Measurements from ENCODE around the gene DSG3. TPM values are rescaled to one million over a fixed set of nuclear protein-coding genes. Genes with fewer than 3 reads are reported as not detected.

DSG3 gene
- total RNA-seq, 4 donors from 2014 or later = under 0.01 TPM; not detected in 3

DNA sequence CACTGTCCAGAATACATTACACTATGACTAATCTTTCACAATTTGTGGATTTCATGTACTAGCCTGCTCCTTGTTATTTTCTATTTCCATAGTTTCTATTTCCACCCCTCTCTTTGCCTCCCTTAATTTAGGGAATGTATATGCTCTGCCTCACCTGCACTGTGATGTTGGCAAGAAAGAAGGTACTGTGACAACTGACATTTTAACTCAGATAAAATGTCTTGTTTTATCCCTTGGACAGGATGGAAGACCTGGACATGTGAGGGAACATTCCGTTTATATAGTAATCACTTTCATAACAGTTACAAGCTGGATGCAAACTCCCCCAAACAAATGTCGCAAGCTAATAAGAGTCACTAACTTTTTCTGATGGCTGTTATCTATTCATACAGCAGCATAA lies 21.5 kb upstream of the DSG3 start:
- Histone ChIP-seq H3K27ac (no peak overlapping the region), H3K4me1 (peaks cover 0 to 5% (median 2%) of the 10 kb centered on the region in 4 donors), H3K36me3 (no peaks in the 10 kb centered on the region), H3K27me3 (no peaks in the 10 kb centered on the region), H3K9me3 (no peaks in the 10 kb centered on the region), H3K4me3 (no peak overlapping the region)
- in situ Hi-C loops (cut with MboI; ENCODE audit: low pct_ligation_motif_present in 1 of 4, low pct_unique_long_range_greater_than_20kb in 1 of 4, low sequenced_read_pairs in 3 of 4) = no loop called here
- WGBS, 2 donors (ENCODE audit: low coverage in 1 of 2) = 75 to 84% methylated on average over 2 of the region's 2 CpGs
- intact Hi-C loops (cut with DNase I; ENCODE audit: low total_unique reads) = no loop called here
- TF ChIP-seq EP300 (IDR thresholded peaks at IDR 0.05; ENCODE audit: low read depth) (no peak), POLR2A (IDR thresholded peaks at IDR 0.05) (no peak), POLR2AphosphoS5 (IDR thresholded peaks at IDR 0.05) (no peak)
- TF ChIP-seq, protein P1, sequence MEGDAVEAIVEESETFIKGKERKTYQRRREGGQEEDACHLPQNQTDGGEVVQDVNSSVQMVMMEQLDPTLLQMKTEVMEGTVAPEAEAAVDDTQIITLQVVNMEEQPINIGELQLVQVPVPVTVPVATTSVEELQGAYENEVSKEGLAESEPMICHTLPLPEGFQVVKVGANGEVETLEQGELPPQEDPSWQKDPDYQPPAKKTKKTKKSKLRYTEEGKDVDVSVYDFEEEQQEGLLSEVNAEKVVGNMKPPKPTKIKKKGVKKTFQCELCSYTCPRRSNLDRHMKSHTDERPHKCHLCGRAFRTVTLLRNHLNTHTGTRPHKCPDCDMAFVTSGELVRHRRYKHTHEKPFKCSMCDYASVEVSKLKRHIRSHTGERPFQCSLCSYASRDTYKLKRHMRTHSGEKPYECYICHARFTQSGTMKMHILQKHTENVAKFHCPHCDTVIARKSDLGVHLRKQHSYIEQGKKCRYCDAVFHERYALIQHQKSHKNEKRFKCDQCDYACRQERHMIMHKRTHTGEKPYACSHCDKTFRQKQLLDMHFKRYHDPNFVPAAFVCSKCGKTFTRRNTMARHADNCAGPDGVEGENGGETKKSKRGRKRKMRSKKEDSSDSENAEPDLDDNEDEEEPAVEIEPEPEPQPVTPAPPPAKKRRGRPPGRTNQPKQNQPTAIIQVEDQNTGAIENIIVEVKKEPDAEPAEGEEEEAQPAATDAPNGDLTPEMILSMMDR (IDR thresholded peaks at IDR 0.05) = no peak
- DNase-seq = no peak

DNA sequence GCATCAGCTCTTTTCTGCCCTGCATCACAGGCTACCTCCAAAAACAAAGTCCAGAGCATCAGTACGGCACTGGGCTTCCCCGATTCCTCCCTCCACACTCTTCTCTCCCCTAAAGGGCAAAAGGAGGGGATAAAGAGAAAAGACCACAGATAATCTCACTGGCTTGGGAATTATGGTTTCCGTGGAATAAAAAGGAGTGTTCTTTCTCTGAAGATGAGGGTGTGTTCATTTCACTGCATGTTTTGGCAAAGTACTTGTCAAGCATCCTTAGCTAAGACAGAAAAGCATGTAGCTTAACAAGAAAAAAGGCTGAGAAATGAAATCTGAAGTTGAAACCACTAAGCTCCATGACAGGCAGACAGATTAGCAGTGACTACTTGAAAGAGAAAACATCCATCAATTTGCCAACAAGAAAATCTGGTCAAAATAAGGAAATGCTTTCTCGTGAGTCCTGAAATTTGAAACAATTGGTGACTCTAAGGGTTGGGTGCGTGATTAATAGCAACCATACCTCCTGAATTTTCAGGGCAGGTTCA lies 20.6 kb upstream of the DSG3 start:
- no peak for TF ChIP-seq POLR2AphosphoS5 (IDR thresholded peaks at IDR 0.05)
- TF ChIP-seq EP300 (IDR thresholded peaks at IDR 0.05; ENCODE audit: low read depth) = no peak
- TF ChIP-seq POLR2A (IDR thresholded peaks at IDR 0.05) = no peak
- H3K27me3 ChIP-seq = no peaks in the 10 kb centered on the region
- H3K36me3 ChIP-seq = no peaks in the 10 kb centered on the region
- H3K4me1 ChIP-seq = peaks cover 0 to 5% (median 2%) of the 10 kb centered on the region in 4 donors
- DNase-seq = no peak
- intact Hi-C loops (cut with DNase I; ENCODE audit: low total_unique reads) (no loop called here), in situ Hi-C loops (cut with MboI; ENCODE audit: low pct_ligation_motif_present in 1 of 4, low pct_unique_long_range_greater_than_20kb in 1 of 4, low sequenced_read_pairs in 3 of 4) (no loop called here)
- H3K4me3 ChIP-seq = no peak overlapping the region
- H3K9me3 ChIP-seq = peaks cover 0 to 3% of the 10 kb centered on the region in 2 donors
- WGBS, 2 donors (ENCODE audit: low coverage in 1 of 2) = 78 to 80% methylated on average over 2 to 5 of the region's 5 CpGs
- H3K27ac ChIP-seq = no peak overlapping the region

DNA sequence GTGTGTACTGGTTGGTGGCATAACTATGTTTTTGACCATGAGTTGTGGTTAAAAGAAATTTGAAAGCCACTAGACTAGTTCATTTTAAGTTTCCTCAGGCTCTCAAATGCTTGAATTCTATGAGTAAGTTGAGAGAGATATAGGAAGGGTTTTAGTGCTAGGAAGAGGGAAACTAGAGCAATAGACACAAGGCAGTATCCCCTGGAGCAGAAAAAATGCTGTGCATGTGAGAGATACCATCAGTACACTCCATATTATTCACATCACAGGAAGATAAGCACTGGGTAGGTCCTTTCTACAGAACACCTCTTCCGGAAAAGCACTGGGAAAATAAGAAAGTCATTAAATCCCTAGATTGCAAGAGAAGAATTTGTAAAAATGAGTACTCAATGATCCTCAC lies 19.3 kb upstream of the DSG3 start:
- H3K27me3 ChIP-seq = no peaks in the 10 kb centered on the region
- H3K9me3 ChIP-seq = peaks cover 0 to 3% of the 10 kb centered on the region in 2 donors
- in situ Hi-C loops (cut with MboI; ENCODE audit: low pct_ligation_motif_present in 1 of 4, low pct_unique_long_range_greater_than_20kb in 1 of 4, low sequenced_read_pairs in 3 of 4) (no loop called here), intact Hi-C loops (cut with DNase I; ENCODE audit: low total_unique reads) (no loop called here)
- no peak overlapping the region for H3K4me3 ChIP-seq
- no peak for TF ChIP-seq POLR2A (IDR thresholded peaks at IDR 0.05)
- H3K27ac ChIP-seq = no peak overlapping the region
- no peaks in the 10 kb centered on the region for H3K36me3 ChIP-seq
- DNase-seq = no peak
- 90 to 100% methylated on average over 1 of the region's 1 CpG for WGBS, 2 donors (ENCODE audit: low coverage in 1 of 2)
- H3K4me1 ChIP-seq = peaks cover 0 to 5% (median 2%) of the 10 kb centered on the region in 4 donors

DNA sequence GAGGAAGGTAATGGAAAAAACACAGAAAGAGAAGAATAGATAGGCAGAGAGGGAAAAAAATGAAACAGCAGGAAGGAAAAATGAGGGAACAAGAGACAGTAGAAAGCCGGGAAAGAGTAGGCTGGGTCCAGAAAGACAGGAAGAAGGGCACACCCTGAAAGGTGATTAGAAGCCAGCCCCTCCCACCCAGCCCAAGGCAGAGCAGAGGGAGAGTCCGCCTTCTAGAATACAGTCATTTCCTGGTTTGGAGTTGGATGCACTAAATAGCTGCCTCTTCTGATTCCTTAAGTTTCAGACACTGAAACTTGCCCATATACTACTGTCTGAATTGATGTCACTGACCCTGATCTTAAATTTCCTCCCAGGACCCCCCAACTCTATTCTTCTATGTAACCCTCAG lies 17.9 kb upstream of the DSG3 start:
- Histone ChIP-seq H3K4me1 (peaks cover 0 to 5% (median 2%) of the 10 kb centered on the region in 4 donors), H3K27me3 (no peaks in the 10 kb centered on the region), H3K36me3 (no peaks in the 10 kb centered on the region), H3K4me3 (no peak overlapping the region), H3K9me3 (peaks cover 0 to 3% of the 10 kb centered on the region in 2 donors), H3K27ac (peak overlapping the region in 2 of 4 donors; percentile 68 to 69)
- peak; percentile 65 for DNase-seq
- in situ Hi-C loops (cut with MboI; ENCODE audit: low pct_ligation_motif_present in 1 of 4, low pct_unique_long_range_greater_than_20kb in 1 of 4, low sequenced_read_pairs in 3 of 4) = no loop called here
- TF ChIP-seq POLR2AphosphoS5 (IDR thresholded peaks at IDR 0.05) = no peak
- TF ChIP-seq EP300 (IDR thresholded peaks at IDR 0.05; ENCODE audit: low read depth) = no peak
- no peak for TF ChIP-seq POLR2A (IDR thresholded peaks at IDR 0.05)
- intact Hi-C loops (cut with DNase I; ENCODE audit: low total_unique reads) = no loop called here
- WGBS, 2 donors (ENCODE audit: low coverage in 1 of 2) = 31 to 44% methylated on average over 2 of the region's 2 CpGs

DNA sequence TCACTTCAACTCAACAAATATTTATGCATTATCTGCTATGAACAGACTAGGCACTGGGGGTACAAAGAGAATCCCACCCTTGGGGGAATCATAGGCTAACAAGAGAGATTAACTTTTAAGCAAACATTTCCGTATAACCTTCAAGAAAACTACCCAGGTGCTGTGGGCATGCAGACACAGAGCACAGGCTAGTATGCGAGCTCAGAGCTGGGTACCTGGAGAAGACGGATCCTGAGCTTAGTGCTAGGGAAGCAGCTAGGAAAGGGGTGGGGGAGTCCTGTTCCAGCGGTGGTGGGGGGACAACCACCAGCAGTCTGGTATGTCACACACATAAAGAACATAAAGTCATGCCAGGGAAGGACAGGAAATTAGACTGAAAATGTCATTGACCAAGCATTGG lies 17.5 kb upstream of the DSG3 start:
- Histone ChIP-seq H3K9me3 (peaks cover 0 to 3% of the 10 kb centered on the region in 2 donors), H3K27me3 (no peaks in the 10 kb centered on the region), H3K36me3 (no peaks in the 10 kb centered on the region), H3K4me3 (no peak overlapping the region), H3K4me1 (peaks cover 0 to 5% (median 1%) of the 10 kb centered on the region in 4 donors), H3K27ac (peak overlapping the region in 2 of 4 donors; percentile 68 to 69)
- DNase-seq = no peak
- intact Hi-C loops (cut with DNase I; ENCODE audit: low total_unique reads) (no loop called here), in situ Hi-C loops (cut with MboI; ENCODE audit: low pct_ligation_motif_present in 1 of 4, low pct_unique_long_range_greater_than_20kb in 1 of 4, low sequenced_read_pairs in 3 of 4) (no loop called here)
- 71 to 100% methylated on average over 1 to 4 of the region's 4 CpGs for WGBS, 2 donors (ENCODE audit: low coverage in 1 of 2)
- TF ChIP-seq, protein P1 (IDR thresholded peaks at IDR 0.05) = no peak
- TF ChIP-seq POLR2A (IDR thresholded peaks at IDR 0.05) (no peak), POLR2AphosphoS5 (IDR thresholded peaks at IDR 0.05) (no peak), EP300 (IDR thresholded peaks at IDR 0.05; ENCODE audit: low read depth) (no peak)

Measured in transverse colon (tissue), 4 donors.